Prostate gland (tissue), 2 donors: ENCODE measurements around the gene CHST8.

Source experiments
- CTCF ChIP-seq, 4 experiments: fragments of 200-600 bp in 2 of 4; fragments of 450-650 bp in 2 of 4; sonication (generic) in 2 of 4; IDR thresholded peaks; 1 replicate in 3 of 4; 2 replicates in 1 of 4; pipeline ENCODE4 v1.5.1; 2016 to 2019; ENCODE audit warnings: antibody characterized with exemption in 4 of 4, mild to moderate bottlenecking in 2 of 4, moderate library complexity in 2 of 4
- POLR2A ChIP-seq: fragments of 450-650 bp; IDR thresholded peaks from one replicate; pipeline ENCODE4 v1.6.1; 2016; ENCODE audit warnings: antibody characterized with exemption, mild to moderate bottlenecking
- POLR2AphosphoS5 ChIP-seq: sonication (generic); formaldehyde crosslinking; IDR thresholded peaks from one replicate; pipeline ENCODE4 v1.6.1; 2017; ENCODE audit warnings: antibody characterized with exemption

GRCh38 chr19:33773704-33774624 lies 152.2 kb downstream of the CHST8 start:
- TF ChIP-seq POLR2A, result no peak
- TF ChIP-seq CTCF (IDR thresholded peaks at IDR 0.05), result no peak
- no peak for TF ChIP-seq POLR2AphosphoS5
